Ovary (tissue), 3 donors: ENCODE results near the gene PYDC2.

Source experiments
- EP300 ChIP-seq: sonication (generic); formaldehyde crosslinking; IDR thresholded peaks from one replicate; pipeline ENCODE4 v1.6.1; 2017; ENCODE audit warnings: antibody characterized with exemption
- TF ChIP-seq, protein P1 (sequence below), 3 donors: fragments of 450-650 bp in 2 of 3; fragments of 200-600 bp in 1 of 3; IDR thresholded peaks; one replicate each; pipeline versions ENCODE4 v1.5.1 to v1.8.0; 2016 to 2022; ENCODE audit warnings: antibody characterized with exemption in 3 of 3, mild to moderate bottlenecking in 1 of 3
- donor health status: DM: no; HTN: no; CAD: no.

DNA sequence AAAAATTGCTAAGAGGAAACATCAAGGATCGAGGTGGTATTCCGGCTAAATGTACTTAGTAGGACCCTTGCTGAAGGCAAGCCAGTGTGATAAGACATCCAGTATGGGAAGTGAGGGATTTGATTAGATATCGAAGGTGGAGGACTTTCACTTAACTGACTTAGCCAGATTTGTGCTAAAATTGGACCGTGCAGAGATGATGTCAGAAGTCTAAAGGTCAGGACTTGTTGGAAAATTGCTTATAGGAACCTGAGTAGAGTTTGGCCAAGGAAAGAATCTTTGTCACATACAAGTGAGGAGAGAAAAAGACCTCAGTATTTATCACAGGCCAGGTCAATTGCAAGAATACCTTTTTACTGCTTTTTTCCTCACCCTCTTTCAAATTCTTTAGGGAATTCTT lies 30.9 kb upstream of the PYDC2 start:
- TF ChIP-seq, protein P1, sequence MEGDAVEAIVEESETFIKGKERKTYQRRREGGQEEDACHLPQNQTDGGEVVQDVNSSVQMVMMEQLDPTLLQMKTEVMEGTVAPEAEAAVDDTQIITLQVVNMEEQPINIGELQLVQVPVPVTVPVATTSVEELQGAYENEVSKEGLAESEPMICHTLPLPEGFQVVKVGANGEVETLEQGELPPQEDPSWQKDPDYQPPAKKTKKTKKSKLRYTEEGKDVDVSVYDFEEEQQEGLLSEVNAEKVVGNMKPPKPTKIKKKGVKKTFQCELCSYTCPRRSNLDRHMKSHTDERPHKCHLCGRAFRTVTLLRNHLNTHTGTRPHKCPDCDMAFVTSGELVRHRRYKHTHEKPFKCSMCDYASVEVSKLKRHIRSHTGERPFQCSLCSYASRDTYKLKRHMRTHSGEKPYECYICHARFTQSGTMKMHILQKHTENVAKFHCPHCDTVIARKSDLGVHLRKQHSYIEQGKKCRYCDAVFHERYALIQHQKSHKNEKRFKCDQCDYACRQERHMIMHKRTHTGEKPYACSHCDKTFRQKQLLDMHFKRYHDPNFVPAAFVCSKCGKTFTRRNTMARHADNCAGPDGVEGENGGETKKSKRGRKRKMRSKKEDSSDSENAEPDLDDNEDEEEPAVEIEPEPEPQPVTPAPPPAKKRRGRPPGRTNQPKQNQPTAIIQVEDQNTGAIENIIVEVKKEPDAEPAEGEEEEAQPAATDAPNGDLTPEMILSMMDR (IDR thresholded peaks at IDR 0.05): no peak
- no peak for TF ChIP-seq EP300
